ENCODE measurements around the gene TP53.
A peak's percentile ranks its signal among the peaks of the same experiment; 100 is the strongest.

The TP53 gene

DNA sequence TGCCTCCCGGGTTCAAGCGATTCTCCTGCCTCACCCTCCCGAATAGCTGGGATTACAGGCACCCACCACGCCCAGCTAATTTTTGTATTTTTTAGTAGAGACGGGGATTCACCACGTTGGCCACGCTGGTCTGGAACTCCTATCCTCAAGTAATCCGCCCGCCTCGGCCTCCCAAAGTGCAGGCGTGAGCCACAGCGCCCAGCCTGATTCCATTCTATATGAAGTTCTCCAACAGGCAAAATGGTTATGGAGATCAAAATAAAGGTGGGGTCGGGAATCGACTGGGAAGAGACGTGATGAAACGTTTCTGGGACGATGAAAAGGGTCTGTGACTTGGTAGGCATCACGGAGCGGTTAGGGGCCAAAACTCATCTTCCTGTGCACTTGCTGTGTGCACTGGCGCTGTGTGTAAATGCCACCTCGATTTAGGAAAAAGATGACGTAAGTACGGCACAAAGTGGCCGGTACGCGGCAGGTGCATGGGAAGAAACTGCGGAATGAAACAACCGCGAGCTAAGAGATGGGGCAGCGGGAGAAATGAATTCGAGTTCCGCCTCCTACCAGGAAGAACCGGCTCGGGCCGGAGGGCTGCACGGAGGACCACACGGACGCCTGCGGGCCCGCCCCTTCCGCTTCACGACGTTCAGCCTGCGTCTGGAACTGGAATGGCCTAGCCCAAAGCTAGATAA is 1.6 kb downstream of the TP53 start:
- H3K4me3 ChIP-seq (replicated peaks; ENCODE audit: low read depth, low read length), result peak overlapping the region; percentile 99
- TF ChIP-seq, protein P1, sequence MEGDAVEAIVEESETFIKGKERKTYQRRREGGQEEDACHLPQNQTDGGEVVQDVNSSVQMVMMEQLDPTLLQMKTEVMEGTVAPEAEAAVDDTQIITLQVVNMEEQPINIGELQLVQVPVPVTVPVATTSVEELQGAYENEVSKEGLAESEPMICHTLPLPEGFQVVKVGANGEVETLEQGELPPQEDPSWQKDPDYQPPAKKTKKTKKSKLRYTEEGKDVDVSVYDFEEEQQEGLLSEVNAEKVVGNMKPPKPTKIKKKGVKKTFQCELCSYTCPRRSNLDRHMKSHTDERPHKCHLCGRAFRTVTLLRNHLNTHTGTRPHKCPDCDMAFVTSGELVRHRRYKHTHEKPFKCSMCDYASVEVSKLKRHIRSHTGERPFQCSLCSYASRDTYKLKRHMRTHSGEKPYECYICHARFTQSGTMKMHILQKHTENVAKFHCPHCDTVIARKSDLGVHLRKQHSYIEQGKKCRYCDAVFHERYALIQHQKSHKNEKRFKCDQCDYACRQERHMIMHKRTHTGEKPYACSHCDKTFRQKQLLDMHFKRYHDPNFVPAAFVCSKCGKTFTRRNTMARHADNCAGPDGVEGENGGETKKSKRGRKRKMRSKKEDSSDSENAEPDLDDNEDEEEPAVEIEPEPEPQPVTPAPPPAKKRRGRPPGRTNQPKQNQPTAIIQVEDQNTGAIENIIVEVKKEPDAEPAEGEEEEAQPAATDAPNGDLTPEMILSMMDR (IDR thresholded peaks at IDR 0.05; ENCODE audit: low read length, missing control alignments), result no peak
- DNase-seq (ENCODE audit: low read depth), result peak; percentile 95

DNA sequence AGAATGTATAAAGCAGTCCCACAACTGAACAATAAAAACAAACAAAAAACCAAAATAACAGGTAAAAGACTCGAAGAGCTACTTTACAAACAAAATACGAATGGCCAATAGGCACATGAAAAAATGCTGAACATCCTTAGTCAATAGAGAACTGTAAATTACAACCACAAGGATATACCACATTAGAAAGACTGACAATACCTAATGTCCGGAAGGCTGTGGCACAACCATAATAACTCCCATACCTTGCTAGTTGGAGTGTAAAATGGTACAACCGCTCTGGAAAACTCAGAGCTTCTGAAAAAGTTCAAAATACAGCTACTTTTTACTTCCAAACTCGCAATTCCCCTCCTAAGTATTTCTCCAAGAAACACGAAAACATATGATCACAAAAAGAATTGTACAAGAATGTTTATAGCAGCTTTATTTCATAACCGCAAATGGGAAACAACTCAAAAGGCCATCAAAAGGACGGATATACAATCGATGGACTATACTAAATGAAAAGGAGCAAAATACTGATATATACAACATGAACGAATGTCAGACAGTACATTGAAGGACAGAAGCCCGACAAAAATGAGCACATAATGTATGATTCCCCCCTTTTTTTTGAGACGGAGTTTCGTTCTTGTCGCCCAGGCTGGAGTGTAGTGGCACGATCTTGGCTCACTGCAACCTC is 2.3 kb downstream of the TP53 start:
- DNase-seq (ENCODE audit: low read depth), result no peak
- H3K4me3 ChIP-seq (replicated peaks; ENCODE audit: low read depth, low read length), result peak overlapping the region; percentile 99
- TF ChIP-seq, protein P1 (IDR thresholded peaks at IDR 0.05; ENCODE audit: low read length, missing control alignments), result no peak

DNA sequence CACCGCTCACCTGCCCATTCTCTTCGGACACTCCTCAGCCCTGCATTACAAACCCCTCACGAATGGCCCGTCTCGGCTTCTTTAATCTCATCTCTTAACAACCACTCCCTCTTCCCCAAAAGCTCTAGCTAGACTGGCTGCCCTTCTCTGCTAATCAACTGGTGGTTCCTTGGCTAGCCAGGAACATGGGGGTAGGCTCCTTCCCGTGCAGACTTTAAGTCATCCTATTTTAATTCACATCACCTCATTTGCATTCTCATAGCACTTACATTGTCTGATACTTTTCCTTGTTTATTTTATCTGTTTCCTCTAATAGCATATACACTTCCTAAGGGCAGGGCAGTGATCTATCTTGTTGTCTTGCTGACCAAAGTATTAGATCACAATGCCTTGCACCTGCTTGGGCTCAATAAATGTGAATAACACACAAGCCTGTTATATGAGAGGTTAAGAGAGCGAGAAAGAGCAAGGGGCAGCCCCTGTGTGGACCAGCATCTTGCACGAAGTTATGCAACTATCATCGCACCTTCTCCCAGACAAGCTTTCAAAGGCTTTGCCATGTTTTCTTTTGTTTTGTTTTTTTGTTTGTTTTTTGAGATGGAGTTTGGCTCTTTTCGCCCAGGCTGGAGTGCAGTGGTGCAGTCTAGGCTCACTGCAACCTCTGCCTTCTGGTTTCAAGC is 9.8 kb downstream of the TP53 start:
- TF ChIP-seq, protein P1 (IDR thresholded peaks at IDR 0.05; ENCODE audit: low read length, missing control alignments), result no peak
- H3K4me3 ChIP-seq (replicated peaks; ENCODE audit: low read depth, low read length), result no peak overlapping the region
- no peak for DNase-seq (ENCODE audit: low read depth)

DNA sequence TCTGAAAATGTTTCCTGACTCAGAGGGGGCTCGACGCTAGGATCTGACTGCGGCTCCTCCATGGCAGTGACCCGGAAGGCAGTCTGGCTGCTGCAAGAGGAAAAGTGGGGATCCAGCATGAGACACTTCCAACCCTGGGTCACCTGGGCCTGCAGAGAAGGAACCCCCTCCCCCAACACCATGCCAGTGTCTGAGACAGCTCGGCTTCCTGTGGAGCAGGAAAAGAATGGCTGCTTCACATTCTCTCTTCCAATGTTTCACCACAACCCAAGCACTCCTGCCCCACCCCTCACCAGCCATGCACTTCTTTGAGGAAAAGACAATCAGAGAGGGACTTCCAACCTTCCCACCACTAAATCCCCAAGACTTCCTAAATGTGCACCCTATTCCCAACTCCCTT is 10.8 kb downstream of the TP53 start:
- H3K4me3 ChIP-seq (replicated peaks; ENCODE audit: low read depth, low read length), result no peak overlapping the region
- TF ChIP-seq, protein P1 (IDR thresholded peaks at IDR 0.05; ENCODE audit: low read length, missing control alignments), result no peak
- no peak for DNase-seq (ENCODE audit: low read depth)

DNA sequence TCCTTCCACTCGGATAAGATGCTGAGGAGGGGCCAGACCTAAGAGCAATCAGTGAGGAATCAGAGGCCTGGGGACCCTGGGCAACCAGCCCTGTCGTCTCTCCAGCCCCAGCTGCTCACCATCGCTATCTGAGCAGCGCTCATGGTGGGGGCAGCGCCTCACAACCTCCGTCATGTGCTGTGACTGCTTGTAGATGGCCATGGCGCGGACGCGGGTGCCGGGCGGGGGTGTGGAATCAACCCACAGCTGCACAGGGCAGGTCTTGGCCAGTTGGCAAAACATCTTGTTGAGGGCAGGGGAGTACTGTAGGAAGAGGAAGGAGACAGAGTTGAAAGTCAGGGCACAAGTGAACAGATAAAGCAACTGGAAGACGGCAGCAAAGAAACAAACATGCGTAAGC is 12.4 kb downstream of the TP53 start:
- TF ChIP-seq, protein P1 (IDR thresholded peaks at IDR 0.05; ENCODE audit: low read length, missing control alignments), result no peak
- DNase-seq (ENCODE audit: low read depth), result no peak
- H3K4me3 ChIP-seq (replicated peaks; ENCODE audit: low read depth, low read length), result no peak overlapping the region

DNA sequence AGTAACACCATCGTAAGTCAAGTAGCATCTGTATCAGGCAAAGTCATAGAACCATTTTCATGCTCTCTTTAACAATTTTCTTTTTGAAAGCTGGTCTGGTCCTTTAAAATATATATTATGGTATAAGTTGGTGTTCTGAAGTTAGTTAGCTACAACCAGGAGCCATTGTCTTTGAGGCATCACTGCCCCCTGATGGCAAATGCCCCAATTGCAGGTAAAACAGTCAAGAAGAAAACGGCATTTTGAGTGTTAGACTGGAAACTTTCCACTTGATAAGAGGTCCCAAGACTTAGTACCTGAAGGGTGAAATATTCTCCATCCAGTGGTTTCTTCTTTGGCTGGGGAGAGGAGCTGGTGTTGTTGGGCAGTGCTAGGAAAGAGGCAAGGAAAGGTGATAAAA is 14.1 kb downstream of the TP53 start:
- DNase-seq (ENCODE audit: low read depth), result no peak
- no peak overlapping the region for H3K4me3 ChIP-seq (replicated peaks; ENCODE audit: low read depth, low read length)
- TF ChIP-seq, protein P1 (IDR thresholded peaks at IDR 0.05; ENCODE audit: low read length, missing control alignments), result peak; percentile 48

Measured in fibroblast of pulmonary artery (primary cell).